Stimulated activated naive B cell treated with anti-CD40 and anti-IgM and Interleukin-4, amounts not matched to agents 10 μg/mL and 1 μg/mL and 100 μg/mL, for 72 hours (primary cell): ENCODE measurements around the gene MYH13.

Source experiments
- ATAC-seq, 2 donors: fragments of 150-1000 bp; cut with Tn5 transposase; replicated peaks; 2 replicates each; pipeline ENCODE4 v1.10.0; 2021; ENCODE audit warnings: moderate library complexity in 1 of 2
- DNase-seq: peaks from one replicate; pipeline ENCODE4 v3.0.0; 2021
- H3K27ac Mint-ChIP-seq: one replicate; pipeline ENCODE4 v1.8.0; 2022; ENCODE audit warnings: mild to moderate bottlenecking, mixed read lengths
- H3K27me3 Mint-ChIP-seq, 2 donors: one replicate each; pipeline ENCODE4 v1.8.0; 2022; ENCODE audit warnings: mixed read lengths in 2 of 2
- H3K36me3 Mint-ChIP-seq, 2 donors: one replicate each; pipeline ENCODE4 v1.8.0; 2022; ENCODE audit warnings: mixed read lengths in 2 of 2, mild to moderate bottlenecking in 1 of 2
- H3K4me1 Mint-ChIP-seq, 2 donors: one replicate each; pipeline ENCODE4 v1.8.0; 2022; ENCODE audit warnings: mixed read lengths in 2 of 2, mild to moderate bottlenecking in 1 of 2
- H3K4me3 Mint-ChIP-seq, 2 donors: one replicate each; pipeline ENCODE4 v1.8.0; 2022; ENCODE audit warnings: mild to moderate bottlenecking in 2 of 2, mixed read lengths in 2 of 2, moderate library complexity in 1 of 2
- H3K9me3 Mint-ChIP-seq, 2 donors: one replicate each; pipeline ENCODE4 v1.8.0; 2022; ENCODE audit warnings: mixed read lengths in 2 of 2, mild to moderate bottlenecking in 1 of 2

MYH13 gene

GRCh38 chr17:10328206-10328605, 44.6 kb downstream of the MYH13 start:
- Mint-ChIP-seq H3K4me1 (peaks cover 0 to 5% of the 10 kb centered on the region in 2 donors), H3K4me3 (no peak overlapping the region), H3K36me3 (no peaks in the 10 kb centered on the region), H3K9me3 (no peaks in the 10 kb centered on the region), H3K27me3 (peaks cover 9 to 39% of the 10 kb centered on the region in 2 donors), H3K27ac (no peak overlapping the region)
- DNase-seq (no peak), ATAC-seq (no peak)

DNA sequence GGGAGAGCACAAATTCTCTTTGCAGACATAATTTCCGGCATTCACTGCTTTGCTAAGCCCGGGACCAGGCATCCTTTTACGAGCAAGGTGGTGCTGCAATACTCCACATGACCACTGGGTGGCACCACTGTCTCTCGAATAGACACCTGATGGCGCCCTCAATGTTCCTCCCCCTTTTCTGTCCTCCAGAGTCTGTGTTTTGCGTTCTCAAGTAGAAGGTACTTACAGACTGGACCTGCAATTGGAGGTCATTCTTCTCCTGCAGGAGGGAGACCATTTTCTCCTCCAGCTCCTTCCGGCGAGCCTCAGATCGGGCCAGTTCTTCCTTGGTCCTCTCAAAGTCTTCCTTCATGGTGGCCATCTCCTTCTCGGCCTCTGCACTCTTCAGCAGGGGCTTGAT, 45.2 kb downstream of the MYH13 start:
- no peak overlapping the region for H3K4me3 Mint-ChIP-seq
- no peaks in the 10 kb centered on the region for H3K36me3 Mint-ChIP-seq
- peaks cover 13 to 39% of the 10 kb centered on the region in 2 donors for H3K27me3 Mint-ChIP-seq
- H3K4me1 Mint-ChIP-seq, result peaks cover 0 to 5% of the 10 kb centered on the region in 2 donors
- ATAC-seq, result peak; percentile 83 to 87
- peak; percentile 62 for DNase-seq
- no peak overlapping the region for H3K27ac Mint-ChIP-seq
- no peaks in the 10 kb centered on the region for H3K9me3 Mint-ChIP-seq

DNA sequence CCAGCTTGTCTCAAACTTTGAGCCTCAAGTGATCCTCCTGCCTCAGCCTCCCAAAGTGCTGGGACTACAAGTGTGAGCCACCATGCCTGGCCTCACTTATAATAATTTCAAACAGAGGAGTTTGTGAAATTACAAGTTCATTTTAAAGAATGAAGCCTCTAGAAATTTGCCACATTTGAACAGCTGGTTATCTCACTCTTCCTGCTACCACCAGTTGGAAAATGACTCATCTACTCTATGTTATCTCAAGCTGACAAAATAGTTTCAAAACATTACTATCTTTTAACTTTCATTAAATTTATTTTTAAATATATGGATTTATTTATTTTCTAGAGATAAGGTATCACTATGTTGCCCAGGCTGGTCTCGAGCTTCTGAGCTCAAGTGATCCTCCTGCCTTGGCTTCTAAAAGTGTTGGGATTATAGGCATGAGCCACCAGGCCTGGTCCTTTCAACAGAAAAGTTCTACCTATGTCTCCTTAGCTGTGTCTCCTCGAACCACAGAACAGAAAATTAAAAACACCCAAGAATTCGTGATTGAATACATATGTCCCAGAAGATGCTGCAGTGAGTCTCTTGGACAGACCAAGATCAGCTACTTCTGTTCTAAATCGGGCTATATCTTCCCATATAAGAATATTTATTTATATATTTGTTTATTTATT, 47.6 kb downstream of the MYH13 start:
- Mint-ChIP-seq H3K27ac (no peak overlapping the region), H3K4me1 (peaks cover 0 to 5% of the 10 kb centered on the region in 2 donors), H3K36me3 (no peaks in the 10 kb centered on the region), H3K4me3 (no peak overlapping the region), H3K9me3 (no peaks in the 10 kb centered on the region), H3K27me3 (peaks cover 18 to 37% of the 10 kb centered on the region in 2 donors)
- no peak for DNase-seq
- no peak for ATAC-seq

- no peak overlapping the region for H3K4me3 Mint-ChIP-seq
- no peaks in the 10 kb centered on the region for H3K9me3 Mint-ChIP-seq
- no peaks in the 10 kb centered on the region for H3K36me3 Mint-ChIP-seq
- ATAC-seq (no peak), DNase-seq (no peak)
- peaks cover 13 to 32% of the 10 kb centered on the region in 2 donors for H3K27me3 Mint-ChIP-seq
- no peak overlapping the region for H3K27ac Mint-ChIP-seq
- peaks cover 0 to 5% of the 10 kb centered on the region in 2 donors for H3K4me1 Mint-ChIP-seq
Observed at GRCh38 chr17:10323812-10324610, 48.8 kb downstream of the MYH13 start.

GRCh38 chr17:10318535-10318934, 54.3 kb downstream of the MYH13 start:
- no peak overlapping the region for H3K27ac Mint-ChIP-seq
- ATAC-seq (no peak), DNase-seq (no peak)
- no peaks in the 10 kb centered on the region for H3K9me3 Mint-ChIP-seq
- no peaks in the 10 kb centered on the region for H3K36me3 Mint-ChIP-seq
- H3K4me3 Mint-ChIP-seq, result no peak overlapping the region
- H3K4me1 Mint-ChIP-seq, result peaks cover 5 to 9% of the 10 kb centered on the region in 2 donors
- H3K27me3 Mint-ChIP-seq, result peaks cover 15 to 17% of the 10 kb centered on the region in 2 donors

DNA sequence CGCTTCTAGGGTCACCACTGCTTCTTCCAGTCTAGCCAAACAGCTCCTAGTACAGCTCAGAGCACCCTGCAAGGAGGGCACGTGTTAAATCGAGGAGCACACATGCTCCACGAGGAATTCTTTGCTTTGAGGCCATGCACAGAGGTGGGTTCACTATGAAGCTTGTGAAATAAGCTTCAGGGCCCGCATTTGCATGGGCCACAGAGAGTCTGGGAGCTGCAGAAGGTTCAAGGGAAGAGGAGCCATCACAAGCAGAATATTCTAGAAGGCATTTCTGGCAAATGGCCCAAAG, 55.3 kb downstream of the MYH13 start:
- DNase-seq, result no peak
- ATAC-seq, result no peak
- Mint-ChIP-seq H3K36me3 (no peaks in the 10 kb centered on the region), H3K27ac (no peak overlapping the region), H3K9me3 (no peaks in the 10 kb centered on the region), H3K27me3 (peaks cover 9 to 11% of the 10 kb centered on the region in 2 donors), H3K4me3 (no peak overlapping the region), H3K4me1 (peaks cover 5 to 9% of the 10 kb centered on the region in 2 donors)

DNA sequence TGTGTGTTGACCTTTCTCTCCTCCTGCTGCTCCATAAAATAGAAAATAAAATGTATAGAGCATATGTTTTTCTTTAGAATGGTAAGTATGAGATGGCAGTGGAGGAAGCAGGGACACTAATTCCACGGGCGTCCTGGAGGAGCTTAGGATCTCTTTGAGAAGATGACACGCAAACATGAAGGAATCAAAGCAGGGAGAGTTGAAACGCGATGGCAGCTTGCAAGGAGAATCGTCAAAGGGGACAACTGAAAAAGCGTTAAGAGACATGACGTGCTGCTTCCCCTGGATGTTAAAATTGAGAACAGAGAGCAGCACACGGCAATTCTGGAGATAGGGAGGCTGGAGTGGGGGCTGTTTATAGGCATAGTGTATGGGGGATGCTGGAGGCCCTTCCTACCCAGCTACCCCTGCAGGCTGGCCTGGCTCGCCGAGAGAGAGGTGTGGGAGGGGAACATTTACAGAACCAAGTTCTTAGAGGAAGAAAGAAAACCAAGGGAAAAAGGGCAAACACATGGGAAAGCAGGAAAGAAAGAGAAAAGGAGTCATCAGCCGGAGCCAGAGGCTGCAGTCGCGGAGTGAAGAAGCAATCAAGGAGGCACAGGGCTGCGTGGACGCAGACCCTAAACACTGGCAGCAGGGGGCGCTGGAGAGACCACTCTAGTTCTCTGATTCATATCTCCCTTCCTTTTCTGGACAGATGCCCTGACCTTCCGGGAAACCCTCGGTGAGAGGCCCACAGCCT, 55.8 kb downstream of the MYH13 start:
- no peak for DNase-seq
- H3K27me3 Mint-ChIP-seq, result peaks cover 8 to 11% of the 10 kb centered on the region in 2 donors
- no peaks in the 10 kb centered on the region for H3K36me3 Mint-ChIP-seq
- peaks cover 5 to 9% of the 10 kb centered on the region in 2 donors for H3K4me1 Mint-ChIP-seq
- H3K9me3 Mint-ChIP-seq, result no peaks in the 10 kb centered on the region
- no peak overlapping the region for H3K27ac Mint-ChIP-seq
- no peak overlapping the region for H3K4me3 Mint-ChIP-seq
- peak; percentile 57 to 68 for ATAC-seq

DNA sequence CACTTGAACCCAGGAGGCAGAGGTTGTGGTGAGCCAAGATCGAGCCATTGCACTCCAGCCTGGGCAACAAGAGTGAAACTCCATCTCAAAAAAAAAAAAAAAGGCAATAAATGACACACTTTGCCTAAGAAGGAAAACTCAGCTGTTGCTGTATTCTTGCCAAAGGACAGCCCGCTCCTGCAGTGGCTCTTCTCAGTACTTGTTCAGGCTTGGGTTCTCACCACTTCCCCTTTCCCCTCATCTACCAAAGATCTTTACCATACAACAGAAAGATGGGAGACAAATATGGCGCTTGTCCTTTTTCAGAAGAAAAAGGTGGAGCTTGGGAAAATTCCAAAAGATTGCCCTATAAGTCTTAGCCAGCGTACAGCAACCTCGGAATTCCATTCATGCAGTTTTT, 58.5 kb downstream of the MYH13 start:
- Mint-ChIP-seq H3K27ac (no peak overlapping the region), H3K4me1 (peaks cover 5 to 9% of the 10 kb centered on the region in 2 donors), H3K4me3 (no peak overlapping the region), H3K27me3 (peaks cover 15 to 24% of the 10 kb centered on the region in 2 donors), H3K36me3 (no peaks in the 10 kb centered on the region), H3K9me3 (no peaks in the 10 kb centered on the region)
- DNase-seq (no peak), ATAC-seq (no peak)

DNA sequence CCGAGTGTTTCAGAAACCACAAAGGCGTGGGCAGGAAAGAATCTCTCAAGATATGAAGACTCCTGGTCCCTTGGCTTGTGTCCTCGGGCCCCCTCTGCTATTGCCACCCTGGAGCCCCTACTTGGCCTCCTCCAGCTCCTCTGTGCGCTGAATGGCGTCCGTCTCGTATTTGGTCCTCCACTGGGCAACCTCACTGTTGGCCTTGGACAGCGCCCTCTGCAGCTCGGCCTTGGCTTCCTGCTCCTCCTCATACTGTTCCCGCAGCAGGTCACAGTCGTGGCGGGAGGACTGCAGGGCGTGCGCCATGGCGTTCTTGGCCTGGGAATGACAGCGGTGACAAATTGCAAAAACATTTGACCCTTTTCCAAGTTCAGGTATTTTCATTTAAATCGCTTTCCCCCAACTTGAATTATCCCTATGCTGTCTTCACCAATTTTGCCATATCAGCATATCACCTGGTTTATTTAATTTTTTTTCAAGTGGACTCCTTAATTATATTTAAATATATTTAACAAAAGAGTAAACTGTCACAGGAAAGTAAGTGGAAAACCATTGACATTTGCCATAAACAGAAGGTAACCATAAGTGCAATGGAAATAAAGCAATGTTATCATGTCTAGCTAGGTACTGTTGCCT, 59.7 kb downstream of the MYH13 start:
- DNase-seq (no peak), ATAC-seq (no peak)
- Mint-ChIP-seq H3K27ac (no peak overlapping the region), H3K27me3 (peaks cover 15 to 24% of the 10 kb centered on the region in 2 donors), H3K9me3 (no peaks in the 10 kb centered on the region), H3K4me1 (peaks cover 5 to 9% of the 10 kb centered on the region in 2 donors), H3K36me3 (no peaks in the 10 kb centered on the region), H3K4me3 (no peak overlapping the region)

DNA sequence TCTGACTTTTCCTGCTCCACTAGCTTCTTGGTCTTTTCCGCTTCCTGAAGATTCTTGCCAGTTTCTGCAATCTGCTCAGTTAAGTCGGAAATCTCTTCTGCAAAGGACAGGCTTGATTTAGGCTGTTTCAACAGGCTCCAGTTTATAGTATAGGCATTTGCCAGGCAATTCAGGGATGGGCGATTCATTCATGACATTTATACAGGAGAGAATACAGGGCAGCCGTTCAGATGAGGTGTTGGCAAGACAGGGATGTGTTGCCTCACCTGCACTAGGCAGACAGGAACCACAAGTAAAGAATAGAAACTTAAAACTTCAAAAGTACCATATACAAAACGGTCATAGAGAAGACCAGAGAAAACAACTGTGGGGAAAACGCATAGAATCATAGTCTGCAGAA, 61.7 kb downstream of the MYH13 start:
- DNase-seq, result no peak
- ATAC-seq, result no peak
- Mint-ChIP-seq H3K4me3 (no peak overlapping the region), H3K27me3 (peaks cover 20 to 24% of the 10 kb centered on the region in 2 donors), H3K9me3 (no peaks in the 10 kb centered on the region), H3K4me1 (no peaks in the 10 kb centered on the region), H3K27ac (no peak overlapping the region), H3K36me3 (no peaks in the 10 kb centered on the region)

- Mint-ChIP-seq H3K4me3 (no peak overlapping the region), H3K27ac (no peak overlapping the region), H3K36me3 (no peaks in the 10 kb centered on the region), H3K27me3 (peaks cover 19 to 21% of the 10 kb centered on the region in 2 donors), H3K9me3 (no peaks in the 10 kb centered on the region), H3K4me1 (no peaks in the 10 kb centered on the region)
- DNase-seq (no peak), ATAC-seq (no peak)
Observed at GRCh38 chr17:10309003-10309974, 63.5 kb downstream of the MYH13 start.

- Mint-ChIP-seq H3K36me3 (no peaks in the 10 kb centered on the region), H3K27ac (no peak overlapping the region), H3K4me3 (no peak overlapping the region), H3K27me3 (peaks cover 25 to 28% of the 10 kb centered on the region in 2 donors), H3K4me1 (no peaks in the 10 kb centered on the region), H3K9me3 (no peaks in the 10 kb centered on the region)
- DNase-seq, result no peak
- no peak for ATAC-seq
Observed at GRCh38 chr17:10306585-10306984, 66.2 kb downstream of the MYH13 start.

GRCh38 chr17:10305398-10305797, 67.4 kb downstream of the MYH13 start:
- DNase-seq (no peak), ATAC-seq (no peak)
- Mint-ChIP-seq H3K27ac (no peak overlapping the region), H3K4me3 (no peak overlapping the region), H3K36me3 (no peaks in the 10 kb centered on the region), H3K27me3 (peaks cover 14 to 23% of the 10 kb centered on the region in 2 donors), H3K4me1 (no peaks in the 10 kb centered on the region), H3K9me3 (no peaks in the 10 kb centered on the region)
